Measurements from ENCODE around the gene UIMC1.

DNA sequence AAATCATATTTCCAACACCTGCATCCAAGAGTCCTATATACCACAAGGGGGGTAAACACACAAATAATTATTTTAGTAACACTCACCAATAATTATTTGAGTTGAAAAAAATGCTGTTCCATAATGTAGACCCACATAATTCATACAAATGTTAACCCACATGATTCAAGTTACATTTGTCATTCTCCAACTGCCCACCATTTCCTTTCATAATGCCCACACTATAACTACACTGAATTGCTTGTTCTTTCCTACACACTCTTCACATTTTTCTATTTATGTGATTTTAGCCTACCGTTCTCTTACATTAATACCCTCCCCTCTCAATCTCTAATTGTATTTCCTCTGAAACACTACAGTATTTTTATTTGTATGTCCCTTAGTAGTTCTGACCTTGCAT lies 71.6 kb downstream of the UIMC1 start:
- TF ChIP-seq, protein P1, sequence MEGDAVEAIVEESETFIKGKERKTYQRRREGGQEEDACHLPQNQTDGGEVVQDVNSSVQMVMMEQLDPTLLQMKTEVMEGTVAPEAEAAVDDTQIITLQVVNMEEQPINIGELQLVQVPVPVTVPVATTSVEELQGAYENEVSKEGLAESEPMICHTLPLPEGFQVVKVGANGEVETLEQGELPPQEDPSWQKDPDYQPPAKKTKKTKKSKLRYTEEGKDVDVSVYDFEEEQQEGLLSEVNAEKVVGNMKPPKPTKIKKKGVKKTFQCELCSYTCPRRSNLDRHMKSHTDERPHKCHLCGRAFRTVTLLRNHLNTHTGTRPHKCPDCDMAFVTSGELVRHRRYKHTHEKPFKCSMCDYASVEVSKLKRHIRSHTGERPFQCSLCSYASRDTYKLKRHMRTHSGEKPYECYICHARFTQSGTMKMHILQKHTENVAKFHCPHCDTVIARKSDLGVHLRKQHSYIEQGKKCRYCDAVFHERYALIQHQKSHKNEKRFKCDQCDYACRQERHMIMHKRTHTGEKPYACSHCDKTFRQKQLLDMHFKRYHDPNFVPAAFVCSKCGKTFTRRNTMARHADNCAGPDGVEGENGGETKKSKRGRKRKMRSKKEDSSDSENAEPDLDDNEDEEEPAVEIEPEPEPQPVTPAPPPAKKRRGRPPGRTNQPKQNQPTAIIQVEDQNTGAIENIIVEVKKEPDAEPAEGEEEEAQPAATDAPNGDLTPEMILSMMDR (conservative IDR thresholded peaks at IDR 0.05) = no peak
- no peak for TF ChIP-seq ZFX (IDR thresholded peaks at IDR 0.05)
